Endothelial cell (in vitro differentiated cells): ENCODE results near the gene GANC. TPM values are rescaled to one million over a fixed set of nuclear protein-coding genes. Genes with fewer than 3 reads are reported as not detected.

Experiments
- DNase-seq: peaks from one replicate; pipeline ENCODE4 v3.0.0; 2021; ENCODE audit warnings: low spot score
- H3K27ac Mint-ChIP-seq: one replicate; pipeline ENCODE4 v1.8.0; 2021; ENCODE audit warnings: mixed read lengths, inconsistent platforms; ENCODE audit not compliant: unreplicated experiment
- H3K27me3 Mint-ChIP-seq: one replicate; pipeline ENCODE4 v1.8.0; 2021; ENCODE audit warnings: mild to moderate bottlenecking, moderate library complexity, mixed read lengths, inconsistent platforms; ENCODE audit not compliant: unreplicated experiment
- H3K36me3 Mint-ChIP-seq: one replicate; pipeline ENCODE4 v1.8.0; 2021; ENCODE audit warnings: mild to moderate bottlenecking, low read depth, mixed read lengths, inconsistent platforms; ENCODE audit not compliant: unreplicated experiment
- H3K4me1 Mint-ChIP-seq: one replicate; pipeline ENCODE4 v1.8.0; 2021; ENCODE audit warnings: mild to moderate bottlenecking, mixed read lengths, inconsistent platforms; ENCODE audit not compliant: unreplicated experiment
- H3K4me3 Mint-ChIP-seq: one replicate; pipeline ENCODE4 v1.8.0; 2021; ENCODE audit warnings: mild to moderate bottlenecking, mixed read lengths, inconsistent platforms; ENCODE audit not compliant: unreplicated experiment
- H3K9me3 Mint-ChIP-seq: one replicate; pipeline ENCODE4 v1.8.0; 2021; ENCODE audit warnings: mixed read lengths, inconsistent platforms; ENCODE audit not compliant: unreplicated experiment
- CTCF ChIP-seq: fragments of 200-600 bp; sonication (generic); IDR thresholded peaks from one replicate; pipeline ENCODE4 v1.5.0; 2021; ENCODE audit warnings: antibody characterized with exemption; ENCODE audit not compliant: unreplicated experiment
- total RNA-seq: library from RNA; stranded (reverse); fragmentation: NEBNext Ultra II Directional; extraction: Animal tissue kit (Norgen Biotek cat#: 25700); gene quantifications from one replicate; pipeline ENCODE4 v1.2.1, GENCODE V29; 2021; ENCODE audit not compliant: unreplicated experiment

GANC gene
- total RNA-seq, 1 donor from 2014 or later, result 18.7 TPM

- Mint-ChIP-seq H3K4me3 (no peak overlapping the region), H3K27me3 (peaks cover 2% of the 10 kb centered on the region), H3K27ac (no peak overlapping the region), H3K4me1 (no peaks in the 10 kb centered on the region), H3K9me3 (peaks cover 8% of the 10 kb centered on the region), H3K36me3 (peaks cover 63% of the 10 kb centered on the region)
- TF ChIP-seq CTCF, result no peak
- no peak for DNase-seq
These were observed 19.7 kb upstream of the GANC start for GRCh38 chr15:42253300-42253699.

- H3K4me3 Mint-ChIP-seq, result no peak overlapping the region
- H3K27me3 Mint-ChIP-seq, result no peaks in the 10 kb centered on the region
- no peak for DNase-seq
- no peak overlapping the region for H3K27ac Mint-ChIP-seq
- no peak for TF ChIP-seq CTCF
- no peaks in the 10 kb centered on the region for H3K4me1 Mint-ChIP-seq
- peaks cover 40% of the 10 kb centered on the region for H3K36me3 Mint-ChIP-seq
- no peaks in the 10 kb centered on the region for H3K9me3 Mint-ChIP-seq
These were observed 8.2 kb upstream of the GANC start for GRCh38 chr15:42264795-42265194.

- H3K27ac Mint-ChIP-seq, result no peak overlapping the region
- TF ChIP-seq CTCF, result no peak
- H3K27me3 Mint-ChIP-seq, result no peaks in the 10 kb centered on the region
- H3K4me1 Mint-ChIP-seq, result peaks cover 2% of the 10 kb centered on the region
- H3K36me3 Mint-ChIP-seq, result peaks cover 35% of the 10 kb centered on the region
- H3K4me3 Mint-ChIP-seq, result no peak overlapping the region
- H3K9me3 Mint-ChIP-seq, result no peaks in the 10 kb centered on the region
- DNase-seq, result no peak
These were observed 5.7 kb upstream of the GANC start for GRCh38 chr15:42267286-42267685.

- Mint-ChIP-seq H3K27ac (no peak overlapping the region), H3K9me3 (no peaks in the 10 kb centered on the region), H3K36me3 (peaks cover 18% of the 10 kb centered on the region), H3K27me3 (peaks cover 3% of the 10 kb centered on the region), H3K4me3 (no peak overlapping the region), H3K4me1 (peaks cover 24% of the 10 kb centered on the region)
- no peak for DNase-seq
- no peak for TF ChIP-seq CTCF
These were observed 2.5 kb upstream of the GANC start for GRCh38 chr15:42270551-42270950.

- Mint-ChIP-seq H3K27ac (no peak overlapping the region), H3K4me3 (no peak overlapping the region), H3K27me3 (peaks cover 3% of the 10 kb centered on the region), H3K9me3 (no peaks in the 10 kb centered on the region), H3K4me1 (peaks cover 28% of the 10 kb centered on the region), H3K36me3 (peaks cover 14% of the 10 kb centered on the region)
- no peak for DNase-seq
- TF ChIP-seq CTCF, result no peak
These were observed 2.0 kb upstream of the GANC start for GRCh38 chr15:42270996-42271395.
